K562 (cell line): ENCODE measurements around the gene ETS2. TPM values are rescaled to one million over a fixed set of nuclear protein-coding genes. Genes with fewer than 3 reads are reported as not detected.

Experiments used
- SAFB ChIP-seq: fragments of 200-400 bp; formaldehyde crosslinking; IDR thresholded peaks from 2 replicates; pipeline ENCODE4 v1.6.1; 2017; ENCODE audit warnings: low read depth, low read length, borderline replicate concordance
- STAT6 ChIP-seq: sonication (generic); formaldehyde crosslinking; IDR thresholded peaks from 2 replicates; pipeline ENCODE4 v1.8.1; 2023; ENCODE audit warnings: mild to moderate bottlenecking, missing genetic modification reagents
- ZNF609 ChIP-seq: sonication (generic); formaldehyde crosslinking; IDR thresholded peaks from 2 replicates; pipeline ENCODE4 v1.8.1; 2023; ENCODE audit warnings: missing genetic modification reagents, mild to moderate bottlenecking, borderline replicate concordance
- polyA plus RNA-seq, 8 experiments: library from polyadenylated mRNA; depleted of rRNA in 4 of 8; stranded (reverse) in 5 of 8; unstranded in 3 of 8; fragments of >200 nt; fragmentation: Nextera tagmentation in 2 of 8; fragmentation: Illumina TruSeq in 1 of 8; extraction: Ambion mirVana in 2 of 8; extraction: Trizol in 1 of 8; gene quantifications; 2 replicates each; pipeline versions ENCODE4 v1.2.1 to v1.2.3, GENCODE V29; 2011 to 2014; ENCODE audit warnings: inconsistent platforms in 1 of 8, missing spikeins in 1 of 8
- total RNA-seq, 7 experiments: library from RNA; depleted of rRNA in 6 of 7; stranded (reverse); fragments of >200 nt in 6 of 7; fragmentation: Illumina TruSeq in 2 of 7; extraction: Trizol in 2 of 7; gene quantifications; 2 replicates each; pipeline versions ENCODE4 v1.2.1 to v1.2.3, GENCODE V29; 2011 to 2021; ENCODE audit warnings: low replicate concordance in 1 of 7
- TF ChIP-seq, protein P1 (sequence below), 2 experiments: fragments of 450-650 bp in 1 of 2; IDR thresholded peaks; 2 replicates each; pipeline ENCODE4 v1.6.1; 2011 to 2017; ENCODE audit warnings: low read depth in 2 of 2, antibody characterized with exemption in 1 of 2, borderline replicate concordance in 1 of 2, low read length in 1 of 2, mild to moderate bottlenecking in 1 of 2, mixed read lengths in 1 of 2; ENCODE audit not compliant: control insufficient read depth in 1 of 2

Gene ETS2
- total and polyA plus RNA-seq, 9 of the 15 experiments (the other 6 are each of a cell fraction or from before 2014, with no cell fraction given), result 1.7 to 24.4 (median 12.2) TPM

GRCh38 chr21:38805328-38806152 is at the start of gene ETS2 (continued):
- TF ChIP-seq ZNF609 (0 out of 2 replicates have a peak, but pooled peaks have one; percentile 55), STAT6 (CRISPR knock-in tag) (no peak), SAFB (peak; percentile 68)
- TF ChIP-seq, protein P1, sequence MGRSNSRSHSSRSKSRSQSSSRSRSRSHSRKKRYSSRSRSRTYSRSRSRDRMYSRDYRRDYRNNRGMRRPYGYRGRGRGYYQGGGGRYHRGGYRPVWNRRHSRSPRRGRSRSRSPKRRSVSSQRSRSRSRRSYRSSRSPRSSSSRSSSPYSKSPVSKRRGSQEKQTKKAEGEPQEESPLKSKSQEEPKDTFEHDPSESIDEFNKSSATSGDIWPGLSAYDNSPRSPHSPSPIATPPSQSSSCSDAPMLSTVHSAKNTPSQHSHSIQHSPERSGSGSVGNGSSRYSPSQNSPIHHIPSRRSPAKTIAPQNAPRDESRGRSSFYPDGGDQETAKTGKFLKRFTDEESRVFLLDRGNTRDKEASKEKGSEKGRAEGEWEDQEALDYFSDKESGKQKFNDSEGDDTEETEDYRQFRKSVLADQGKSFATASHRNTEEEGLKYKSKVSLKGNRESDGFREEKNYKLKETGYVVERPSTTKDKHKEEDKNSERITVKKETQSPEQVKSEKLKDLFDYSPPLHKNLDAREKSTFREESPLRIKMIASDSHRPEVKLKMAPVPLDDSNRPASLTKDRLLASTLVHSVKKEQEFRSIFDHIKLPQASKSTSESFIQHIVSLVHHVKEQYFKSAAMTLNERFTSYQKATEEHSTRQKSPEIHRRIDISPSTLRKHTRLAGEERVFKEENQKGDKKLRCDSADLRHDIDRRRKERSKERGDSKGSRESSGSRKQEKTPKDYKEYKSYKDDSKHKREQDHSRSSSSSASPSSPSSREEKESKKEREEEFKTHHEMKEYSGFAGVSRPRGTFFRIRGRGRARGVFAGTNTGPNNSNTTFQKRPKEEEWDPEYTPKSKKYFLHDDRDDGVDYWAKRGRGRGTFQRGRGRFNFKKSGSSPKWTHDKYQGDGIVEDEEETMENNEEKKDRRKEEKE (IDR thresholded peaks at IDR 0.05; ENCODE audit: borderline replicate concordance in 1 of 2, control insufficient read depth in 1 of 2, low read depth in 2 of 2, low read length in 1 of 2), result no peak
